Activated CD8-positive, alpha-beta memory T cell treated with anti-CD3 and anti-CD28 coated beads for 1 hour (primary cell): Measurements from ENCODE around the gene SRSF4.

ENCODE experiments used
- DNase-seq, 2 donors: peaks; one replicate each; pipeline ENCODE4 v3.0.0-alpha.2; 2020; ENCODE audit warnings: low read depth in 1 of 2; ENCODE audit errors: extremely low read depth in 1 of 2

The SRSF4 gene

DNA sequence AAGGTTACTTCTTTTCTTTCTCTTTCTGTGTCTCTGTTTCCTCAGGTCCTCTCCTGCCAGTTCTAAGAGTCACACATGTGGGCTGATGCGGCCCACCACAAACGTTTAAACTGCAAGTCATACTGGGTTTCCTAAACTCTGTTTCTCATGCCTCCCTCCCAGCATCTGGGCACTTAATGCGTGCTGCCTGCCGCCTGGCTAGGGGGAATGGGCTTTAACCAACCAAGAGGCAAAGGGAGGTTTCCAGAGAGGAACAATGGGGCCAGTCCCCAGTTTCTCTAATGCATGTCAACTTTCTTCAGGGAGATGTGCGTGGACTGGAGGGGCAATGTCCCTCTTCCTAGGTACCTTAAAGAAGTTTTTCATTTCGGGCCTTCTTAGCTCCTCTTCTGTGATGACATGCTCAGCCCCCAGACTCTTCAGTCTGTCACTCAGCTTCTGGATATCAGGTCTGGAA is 19.9 kb upstream of the SRSF4 start:
- DNase-seq = no peak

DNA sequence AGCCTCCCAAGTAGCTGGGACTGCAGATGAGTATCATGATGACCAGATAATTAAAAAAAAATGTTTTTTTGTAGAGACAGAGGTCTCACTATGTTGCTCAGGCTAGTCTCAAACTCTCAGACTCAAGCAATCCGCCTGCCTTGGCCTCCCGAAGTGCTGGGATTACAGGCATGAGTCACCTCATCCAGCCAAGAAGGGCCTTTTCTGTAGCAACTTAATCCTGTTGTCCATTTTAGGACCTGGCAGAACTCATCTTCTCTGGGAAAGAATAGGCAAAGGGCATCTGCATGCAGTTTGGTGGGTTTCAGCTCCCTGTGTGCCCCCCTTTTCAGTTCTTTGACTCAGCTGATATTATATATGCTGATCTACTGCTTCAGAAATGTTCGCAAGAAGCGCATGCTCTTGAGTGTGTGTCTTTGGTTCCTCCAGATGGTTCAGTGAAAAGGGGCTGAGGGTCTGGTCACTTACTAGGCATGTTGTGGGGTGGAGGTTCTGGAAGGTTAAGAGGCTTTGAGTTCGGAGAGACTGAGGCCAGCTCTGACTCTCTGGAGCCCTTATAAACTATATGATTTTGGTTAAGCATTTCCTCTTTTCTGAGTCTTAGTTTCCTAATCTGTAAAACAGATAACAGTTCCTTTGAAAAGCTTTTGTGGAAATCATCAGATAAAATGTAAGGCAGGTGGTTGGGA is 19.4 kb upstream of the SRSF4 start:
- no peak for DNase-seq

GRCh38 chr1:29197993-29198392 is 16.3 kb upstream of the SRSF4 start:
- DNase-seq = no peak

GRCh38 chr1:29197590-29197924 is 15.9 kb upstream of the SRSF4 start:
- peak in 1 of 2 donors; percentile 7 for DNase-seq

DNA sequence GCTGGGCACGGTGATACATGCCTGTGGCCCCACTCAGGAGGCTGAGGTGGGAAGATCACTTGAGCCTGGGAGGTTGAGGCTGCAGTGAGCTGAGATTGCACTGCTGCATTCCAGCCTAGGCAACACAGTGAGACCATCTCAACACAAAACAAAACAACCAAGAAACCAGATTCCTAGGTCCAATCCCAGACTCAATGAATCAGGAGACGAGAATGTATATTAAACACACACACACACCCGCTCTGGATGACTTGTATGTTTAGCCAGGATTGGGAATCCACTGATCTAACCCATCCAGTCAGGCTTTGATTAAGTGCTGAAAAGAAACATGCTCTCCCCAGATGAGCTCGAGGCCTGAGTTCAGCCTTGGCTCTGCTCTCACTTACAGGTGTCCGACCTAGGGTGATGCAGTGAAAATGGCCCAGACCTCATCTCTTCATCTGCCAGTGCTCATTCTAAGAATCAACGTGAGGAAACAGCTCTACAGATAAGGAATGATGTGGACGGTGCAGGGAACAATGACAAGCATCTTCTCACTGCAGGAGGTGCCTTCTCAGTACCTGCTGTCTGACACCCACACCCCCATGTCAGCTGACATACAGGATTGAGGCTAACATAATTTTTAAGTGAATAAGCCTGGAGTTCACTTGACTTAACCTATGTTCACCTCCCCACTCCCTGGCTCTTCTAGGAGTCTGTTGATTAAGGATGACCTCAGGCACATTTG is 15.3 kb upstream of the SRSF4 start:
- no peak for DNase-seq

DNA sequence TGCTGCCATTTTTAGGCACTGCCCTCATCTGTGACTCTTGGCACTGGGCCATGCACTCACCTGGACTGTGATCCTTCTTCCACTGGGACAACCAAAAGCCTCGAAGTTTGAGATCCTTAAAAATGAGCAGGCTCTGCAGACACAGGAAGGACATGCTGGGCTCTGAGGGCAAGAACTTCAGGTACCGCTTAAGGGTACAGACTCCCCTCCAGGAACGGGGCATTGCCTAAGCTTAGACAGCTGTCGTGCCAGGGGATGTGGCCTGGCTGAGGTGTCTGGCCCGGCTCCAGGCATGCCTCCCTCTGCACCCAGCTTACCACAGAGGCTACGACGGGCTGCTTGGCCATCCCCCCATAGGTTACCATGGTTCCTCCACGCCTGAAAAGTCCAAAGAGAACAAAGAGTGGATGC is 14.2 kb upstream of the SRSF4 start:
- no peak for DNase-seq

DNA sequence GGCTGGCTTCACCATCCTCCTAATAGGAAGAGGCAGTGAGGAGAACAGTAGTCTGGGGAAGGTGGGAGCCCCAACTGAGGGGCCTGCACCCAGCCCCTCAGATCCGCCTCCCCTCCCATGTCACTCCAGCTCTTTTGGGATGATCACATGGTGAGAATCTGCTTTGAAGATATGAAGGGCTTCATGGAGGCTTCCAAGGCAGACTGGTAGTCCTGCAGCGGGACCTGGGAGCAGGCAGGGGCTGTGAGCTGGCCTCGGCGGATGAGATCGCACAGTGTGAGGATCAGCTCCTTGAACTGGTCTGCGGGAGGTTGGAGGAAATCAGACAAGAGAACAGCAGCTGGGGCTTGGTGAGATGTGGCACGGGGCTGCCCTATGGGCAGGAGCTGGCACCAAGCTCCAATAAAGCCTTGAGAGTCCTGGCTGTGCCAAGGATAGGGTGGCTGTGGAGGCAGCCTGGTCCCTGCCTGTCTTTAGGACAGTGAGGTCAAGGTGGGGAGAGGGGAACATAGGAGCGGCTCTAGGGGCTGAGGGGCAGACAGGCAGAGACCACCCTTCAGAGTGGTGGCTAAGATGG is 12.3 kb upstream of the SRSF4 start:
- no peak for DNase-seq

- DNase-seq = no peak
Measured at GRCh38 chr1:29190718-29191117, 9.0 kb upstream of the SRSF4 start.

GRCh38 chr1:29186707-29187106 is 5.0 kb upstream of the SRSF4 start:
- no peak for DNase-seq

DNA sequence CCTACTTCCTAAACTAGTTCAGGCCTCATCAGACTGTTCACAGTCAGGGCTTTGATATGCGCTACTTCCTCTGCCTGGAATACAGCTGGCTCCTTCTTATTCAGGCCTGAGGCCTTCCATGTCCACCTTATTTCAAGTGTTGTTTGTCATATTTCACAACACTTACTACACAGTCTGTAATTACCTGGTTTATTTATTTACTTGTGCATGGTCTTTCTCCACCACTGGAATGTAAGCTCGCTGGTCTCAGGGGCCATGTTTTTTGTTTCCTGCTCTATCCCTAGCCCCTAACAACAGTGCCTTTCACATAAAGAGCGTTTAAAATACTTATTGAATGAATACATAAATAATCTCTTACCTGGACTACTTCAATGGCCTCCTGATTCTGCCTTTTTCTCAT is 4.6 kb upstream of the SRSF4 start:
- no peak for DNase-seq

GRCh38 chr1:29183287-29183686 is 1.6 kb upstream of the SRSF4 start:
- DNase-seq = no peak

- no peak for DNase-seq
Measured at GRCh38 chr1:29180497-29181412, 945 bp downstream of the SRSF4 start.

DNA sequence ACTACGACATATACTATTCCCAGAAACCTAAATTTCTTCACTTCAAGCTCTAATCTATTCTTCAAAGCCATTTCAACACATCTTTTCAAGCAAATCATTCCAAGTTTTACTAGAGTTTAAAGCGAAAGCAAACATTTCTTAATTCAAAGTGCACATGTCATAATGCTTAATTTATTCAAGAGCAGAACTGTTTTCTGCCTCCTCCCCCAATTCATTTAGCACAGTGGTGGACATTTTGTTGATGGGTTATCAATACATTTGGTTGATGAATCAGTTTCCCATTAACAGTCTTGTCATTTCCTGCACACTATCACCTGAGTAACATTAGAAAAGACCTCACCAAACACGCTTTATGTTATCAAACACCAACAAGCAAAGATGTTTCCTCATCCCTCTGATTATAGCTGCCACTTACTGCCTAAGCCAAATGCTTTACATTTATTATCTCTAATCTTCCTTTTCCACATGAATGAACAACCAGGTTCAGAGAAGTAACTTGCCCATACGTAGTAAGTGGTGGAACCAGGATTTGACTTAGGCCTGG is 2.0 kb downstream of the SRSF4 start:
- no peak for DNase-seq

DNA sequence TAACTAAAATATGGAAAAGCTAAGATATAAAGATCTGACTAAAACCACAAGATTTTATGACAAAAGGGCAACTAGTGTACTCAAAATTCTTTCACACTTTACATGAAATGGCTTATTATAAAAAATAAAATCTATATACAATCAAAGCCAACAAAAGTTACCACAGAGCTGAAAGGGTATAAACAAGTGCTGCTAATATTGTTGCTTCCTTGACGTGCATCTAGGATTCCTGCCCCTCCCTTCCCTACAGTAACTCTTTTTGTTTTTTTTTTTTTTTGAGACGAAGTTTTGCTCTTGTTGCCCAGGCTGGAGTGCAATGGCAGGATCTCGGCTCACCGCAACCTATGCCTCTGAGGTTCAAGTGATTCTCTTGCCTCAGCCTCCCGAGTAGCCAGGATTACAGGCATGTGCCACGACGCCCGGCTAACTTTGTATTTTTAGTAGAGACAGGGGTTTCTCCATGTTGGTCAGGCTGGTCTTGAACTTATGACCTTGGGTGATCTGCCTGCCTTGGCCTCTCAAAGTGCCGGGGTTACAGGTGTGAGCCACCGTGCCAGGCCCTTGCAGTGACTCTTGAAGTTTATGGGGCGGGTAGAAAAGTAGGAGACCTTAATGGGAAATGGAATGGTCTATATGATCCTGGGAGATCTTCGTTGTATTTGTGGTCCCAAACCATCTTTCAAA is 4.5 kb downstream of the SRSF4 start:
- no peak for DNase-seq

- no peak for DNase-seq
Measured at GRCh38 chr1:29176576-29176975, 5.1 kb downstream of the SRSF4 start.

- no peak for DNase-seq
Measured at GRCh38 chr1:29172415-29172939, 9.2 kb downstream of the SRSF4 start.

DNA sequence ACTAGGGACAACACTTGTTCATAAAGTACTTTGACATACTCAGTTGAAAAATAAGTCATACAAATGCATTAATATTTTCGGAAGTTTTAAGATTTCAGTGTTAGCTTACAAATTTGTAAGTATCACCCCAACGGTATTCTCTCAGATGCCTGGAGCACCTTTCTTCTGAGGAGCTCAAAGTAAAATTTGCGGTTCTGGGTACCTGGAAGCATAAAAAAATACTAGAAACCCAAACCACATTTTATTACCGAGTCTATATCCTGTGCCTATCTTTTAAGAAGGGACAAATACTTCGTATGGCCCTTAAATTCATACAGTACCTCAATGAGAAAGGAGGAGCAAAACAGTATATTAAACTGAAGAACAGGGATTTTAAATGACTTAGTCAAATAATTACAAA is 10.2 kb downstream of the SRSF4 start:
- DNase-seq = no peak

- DNase-seq = no peak
Measured at GRCh38 chr1:29171089-29171488, 10.6 kb downstream of the SRSF4 start.

DNA sequence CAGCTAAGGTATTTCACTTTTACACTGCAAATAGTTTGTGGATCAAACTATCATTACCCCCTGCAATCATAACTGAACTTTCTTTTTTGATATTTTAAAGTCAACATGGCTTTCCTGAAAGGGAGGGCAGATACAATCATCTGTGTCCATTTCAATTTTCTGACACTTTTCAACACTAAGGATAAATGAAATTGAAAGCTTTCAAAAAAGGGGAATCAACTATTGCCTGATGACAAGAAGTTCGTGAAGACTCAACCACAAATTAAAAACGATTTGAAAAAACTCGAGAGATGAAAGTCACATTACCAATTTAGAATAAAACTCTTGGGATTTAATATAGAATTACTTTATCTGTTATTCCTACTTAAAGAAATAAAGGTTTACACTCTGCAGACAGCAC is 11.7 kb downstream of the SRSF4 start:
- DNase-seq = no peak

- DNase-seq = no peak
Measured at GRCh38 chr1:29167904-29168303, 13.8 kb downstream of the SRSF4 start.
